ENCODE results near the gene CYB5R2.

CYB5R2 gene

GRCh38 chr11:7642747-7643146, 30.6 kb downstream of the CYB5R2 start:
- H3K4me1 ChIP-seq (ENCODE audit: control insufficient read depth in 2 of 2, insufficient read depth in 2 of 2, low read length in 2 of 2): peaks cover 21 to 22% of the 10 kb centered on the region in 2 donors
- H3K27me3 ChIP-seq (ENCODE audit: control insufficient read depth in 2 of 2, insufficient read depth in 2 of 2, low read length in 2 of 2): no peaks in the 10 kb centered on the region
- no peak overlapping the region for H3K9ac ChIP-seq (ENCODE audit: low read depth in 1 of 2, low read length in 2 of 2)
- H3K27ac ChIP-seq (ENCODE audit: low read depth in 2 of 2, low read length in 2 of 2): no peak overlapping the region
- H3K36me3 ChIP-seq (ENCODE audit: control insufficient read depth in 2 of 2, insufficient read depth in 2 of 2, low read length in 2 of 2): peaks cover 39 to 50% of the 10 kb centered on the region in 2 donors
- H3K9me3 ChIP-seq (ENCODE audit: control insufficient read depth in 2 of 2, low read length in 2 of 2): no peaks in the 10 kb centered on the region
- no peak overlapping the region for H3K4me3 ChIP-seq (ENCODE audit: low read length in 2 of 2)

- Histone ChIP-seq H3K9ac (ENCODE audit: low read depth in 1 of 2, low read length in 2 of 2) (no peak overlapping the region), H3K27ac (ENCODE audit: low read depth in 2 of 2, low read length in 2 of 2) (no peak overlapping the region), H3K9me3 (ENCODE audit: control insufficient read depth in 2 of 2, low read length in 2 of 2) (no peaks in the 10 kb centered on the region), H3K4me1 (ENCODE audit: control insufficient read depth in 2 of 2, insufficient read depth in 2 of 2, low read length in 2 of 2) (peaks cover 21 to 22% of the 10 kb centered on the region in 2 donors), H3K36me3 (ENCODE audit: control insufficient read depth in 2 of 2, insufficient read depth in 2 of 2, low read length in 2 of 2) (peaks cover 54 to 65% of the 10 kb centered on the region in 2 donors), H3K4me3 (ENCODE audit: low read length in 2 of 2) (no peak overlapping the region), H3K27me3 (ENCODE audit: control insufficient read depth in 2 of 2, insufficient read depth in 2 of 2, low read length in 2 of 2) (no peaks in the 10 kb centered on the region)
These were observed 32.5 kb downstream of the CYB5R2 start for GRCh38 chr11:7640816-7641215.

GRCh38 chr11:7639643-7640025, 33.7 kb downstream of the CYB5R2 start:
- H3K36me3 ChIP-seq (ENCODE audit: control insufficient read depth in 2 of 2, insufficient read depth in 2 of 2, low read length in 2 of 2): peaks cover 60 to 71% of the 10 kb centered on the region in 2 donors
- peaks cover 21 to 22% of the 10 kb centered on the region in 2 donors for H3K4me1 ChIP-seq (ENCODE audit: control insufficient read depth in 2 of 2, insufficient read depth in 2 of 2, low read length in 2 of 2)
- no peak overlapping the region for H3K9ac ChIP-seq (ENCODE audit: low read depth in 1 of 2, low read length in 2 of 2)
- peak overlapping the region; percentile 72 to 79 for H3K27ac ChIP-seq (ENCODE audit: low read depth in 2 of 2, low read length in 2 of 2)
- no peaks in the 10 kb centered on the region for H3K9me3 ChIP-seq (ENCODE audit: control insufficient read depth in 2 of 2, low read length in 2 of 2)
- H3K27me3 ChIP-seq (ENCODE audit: control insufficient read depth in 2 of 2, insufficient read depth in 2 of 2, low read length in 2 of 2): no peaks in the 10 kb centered on the region
- H3K4me3 ChIP-seq (ENCODE audit: low read length in 2 of 2): no peak overlapping the region

- Histone ChIP-seq H3K4me1 (ENCODE audit: control insufficient read depth in 2 of 2, insufficient read depth in 2 of 2, low read length in 2 of 2) (peaks cover 21 to 22% of the 10 kb centered on the region in 2 donors), H3K9me3 (ENCODE audit: control insufficient read depth in 2 of 2, low read length in 2 of 2) (no peaks in the 10 kb centered on the region), H3K4me3 (ENCODE audit: low read length in 2 of 2) (no peak overlapping the region), H3K27ac (ENCODE audit: low read depth in 2 of 2, low read length in 2 of 2) (peak overlapping the region; percentile 72 to 79), H3K9ac (ENCODE audit: low read depth in 1 of 2, low read length in 2 of 2) (peak overlapping the region in 1 of 2 donors; percentile 5), H3K27me3 (ENCODE audit: control insufficient read depth in 2 of 2, insufficient read depth in 2 of 2, low read length in 2 of 2) (no peaks in the 10 kb centered on the region), H3K36me3 (ENCODE audit: control insufficient read depth in 2 of 2, insufficient read depth in 2 of 2, low read length in 2 of 2) (peaks cover 63 to 74% of the 10 kb centered on the region in 2 donors)
These were observed 34.3 kb downstream of the CYB5R2 start for GRCh38 chr11:7638710-7639642.

GRCh38 chr11:7637447-7638157, 35.7 kb downstream of the CYB5R2 start:
- Histone ChIP-seq H3K9ac (ENCODE audit: low read depth in 1 of 2, low read length in 2 of 2) (no peak overlapping the region), H3K36me3 (ENCODE audit: control insufficient read depth in 2 of 2, insufficient read depth in 2 of 2, low read length in 2 of 2) (peaks cover 68 to 79% of the 10 kb centered on the region in 2 donors), H3K4me3 (ENCODE audit: low read length in 2 of 2) (no peak overlapping the region), H3K27me3 (ENCODE audit: control insufficient read depth in 2 of 2, insufficient read depth in 2 of 2, low read length in 2 of 2) (no peaks in the 10 kb centered on the region), H3K4me1 (ENCODE audit: control insufficient read depth in 2 of 2, insufficient read depth in 2 of 2, low read length in 2 of 2) (peaks cover 21 to 22% of the 10 kb centered on the region in 2 donors), H3K9me3 (ENCODE audit: control insufficient read depth in 2 of 2, low read length in 2 of 2) (no peaks in the 10 kb centered on the region), H3K27ac (ENCODE audit: low read depth in 2 of 2, low read length in 2 of 2) (no peak overlapping the region)

- Histone ChIP-seq H3K9ac (ENCODE audit: low read depth in 1 of 2, low read length in 2 of 2) (no peak overlapping the region), H3K27ac (ENCODE audit: low read depth in 2 of 2, low read length in 2 of 2) (no peak overlapping the region), H3K9me3 (ENCODE audit: control insufficient read depth in 2 of 2, low read length in 2 of 2) (no peaks in the 10 kb centered on the region), H3K4me1 (ENCODE audit: control insufficient read depth in 2 of 2, insufficient read depth in 2 of 2, low read length in 2 of 2) (peaks cover 21 to 22% of the 10 kb centered on the region in 2 donors), H3K4me3 (ENCODE audit: low read length in 2 of 2) (no peak overlapping the region), H3K36me3 (ENCODE audit: control insufficient read depth in 2 of 2, insufficient read depth in 2 of 2, low read length in 2 of 2) (peaks cover 67 to 79% of the 10 kb centered on the region in 2 donors), H3K27me3 (ENCODE audit: control insufficient read depth in 2 of 2, insufficient read depth in 2 of 2, low read length in 2 of 2) (no peaks in the 10 kb centered on the region)
These were observed 37.0 kb downstream of the CYB5R2 start for GRCh38 chr11:7636350-7636749.

GRCh38 chr11:7635708-7636107, 37.6 kb downstream of the CYB5R2 start:
- no peaks in the 10 kb centered on the region for H3K9me3 ChIP-seq (ENCODE audit: control insufficient read depth in 2 of 2, low read length in 2 of 2)
- H3K27me3 ChIP-seq (ENCODE audit: control insufficient read depth in 2 of 2, insufficient read depth in 2 of 2, low read length in 2 of 2): no peaks in the 10 kb centered on the region
- H3K27ac ChIP-seq (ENCODE audit: low read depth in 2 of 2, low read length in 2 of 2): no peak overlapping the region
- H3K4me3 ChIP-seq (ENCODE audit: low read length in 2 of 2): no peak overlapping the region
- no peak overlapping the region for H3K9ac ChIP-seq (ENCODE audit: low read depth in 1 of 2, low read length in 2 of 2)
- peaks cover 21% of the 10 kb centered on the region in 2 donors for H3K4me1 ChIP-seq (ENCODE audit: control insufficient read depth in 2 of 2, insufficient read depth in 2 of 2, low read length in 2 of 2)
- H3K36me3 ChIP-seq (ENCODE audit: control insufficient read depth in 2 of 2, insufficient read depth in 2 of 2, low read length in 2 of 2): peaks cover 71 to 79% of the 10 kb centered on the region in 2 donors

- H3K9me3 ChIP-seq (ENCODE audit: control insufficient read depth in 2 of 2, low read length in 2 of 2): no peaks in the 10 kb centered on the region
- H3K4me1 ChIP-seq (ENCODE audit: control insufficient read depth in 2 of 2, insufficient read depth in 2 of 2, low read length in 2 of 2): peaks cover 16% of the 10 kb centered on the region in 2 donors
- H3K9ac ChIP-seq (ENCODE audit: low read depth in 1 of 2, low read length in 2 of 2): no peak overlapping the region
- no peaks in the 10 kb centered on the region for H3K27me3 ChIP-seq (ENCODE audit: control insufficient read depth in 2 of 2, insufficient read depth in 2 of 2, low read length in 2 of 2)
- H3K4me3 ChIP-seq (ENCODE audit: low read length in 2 of 2): no peak overlapping the region
- H3K36me3 ChIP-seq (ENCODE audit: control insufficient read depth in 2 of 2, insufficient read depth in 2 of 2, low read length in 2 of 2): peaks cover 76 to 79% of the 10 kb centered on the region in 2 donors
- no peak overlapping the region for H3K27ac ChIP-seq (ENCODE audit: low read depth in 2 of 2, low read length in 2 of 2)
These were observed 38.2 kb downstream of the CYB5R2 start for GRCh38 chr11:7635137-7635536.

- Histone ChIP-seq H3K4me3 (ENCODE audit: low read length in 2 of 2) (no peak overlapping the region), H3K9ac (ENCODE audit: low read depth in 1 of 2, low read length in 2 of 2) (no peak overlapping the region), H3K4me1 (ENCODE audit: control insufficient read depth in 2 of 2, insufficient read depth in 2 of 2, low read length in 2 of 2) (no peaks in the 10 kb centered on the region), H3K27me3 (ENCODE audit: control insufficient read depth in 2 of 2, insufficient read depth in 2 of 2, low read length in 2 of 2) (no peaks in the 10 kb centered on the region), H3K27ac (ENCODE audit: low read depth in 2 of 2, low read length in 2 of 2) (no peak overlapping the region), H3K36me3 (ENCODE audit: control insufficient read depth in 2 of 2, insufficient read depth in 2 of 2, low read length in 2 of 2) (peaks cover 86 to 91% of the 10 kb centered on the region in 2 donors), H3K9me3 (ENCODE audit: control insufficient read depth in 2 of 2, low read length in 2 of 2) (no peaks in the 10 kb centered on the region)
These were observed 41.1 kb downstream of the CYB5R2 start for GRCh38 chr11:7632211-7632610.

- Histone ChIP-seq H3K9me3 (ENCODE audit: control insufficient read depth in 2 of 2, low read length in 2 of 2) (no peaks in the 10 kb centered on the region), H3K27ac (ENCODE audit: low read depth in 2 of 2, low read length in 2 of 2) (no peak overlapping the region), H3K9ac (ENCODE audit: low read depth in 1 of 2, low read length in 2 of 2) (no peak overlapping the region), H3K36me3 (ENCODE audit: control insufficient read depth in 2 of 2, insufficient read depth in 2 of 2, low read length in 2 of 2) (peaks cover 85 to 87% of the 10 kb centered on the region in 2 donors), H3K27me3 (ENCODE audit: control insufficient read depth in 2 of 2, insufficient read depth in 2 of 2, low read length in 2 of 2) (no peaks in the 10 kb centered on the region), H3K4me1 (ENCODE audit: control insufficient read depth in 2 of 2, insufficient read depth in 2 of 2, low read length in 2 of 2) (no peaks in the 10 kb centered on the region), H3K4me3 (ENCODE audit: low read length in 2 of 2) (no peak overlapping the region)
These were observed 43.3 kb downstream of the CYB5R2 start for GRCh38 chr11:7630002-7630401.

All from mucosa of rectum (tissue), 2 donors.